T follicular helper cell (primary cell): ENCODE measurements around the gene CATSPERD.

Experiments
- DNase-seq: peaks from one replicate; pipeline ENCODE4 v3.0.0-alpha.2; 2020; ENCODE audit warnings: low read depth
- total RNA-seq, 2 experiments: gene quantifications; one replicate each; lab custom pipeline; 2026; lab: John Stamatoyannopoulos, UW

CATSPERD gene, protein sequence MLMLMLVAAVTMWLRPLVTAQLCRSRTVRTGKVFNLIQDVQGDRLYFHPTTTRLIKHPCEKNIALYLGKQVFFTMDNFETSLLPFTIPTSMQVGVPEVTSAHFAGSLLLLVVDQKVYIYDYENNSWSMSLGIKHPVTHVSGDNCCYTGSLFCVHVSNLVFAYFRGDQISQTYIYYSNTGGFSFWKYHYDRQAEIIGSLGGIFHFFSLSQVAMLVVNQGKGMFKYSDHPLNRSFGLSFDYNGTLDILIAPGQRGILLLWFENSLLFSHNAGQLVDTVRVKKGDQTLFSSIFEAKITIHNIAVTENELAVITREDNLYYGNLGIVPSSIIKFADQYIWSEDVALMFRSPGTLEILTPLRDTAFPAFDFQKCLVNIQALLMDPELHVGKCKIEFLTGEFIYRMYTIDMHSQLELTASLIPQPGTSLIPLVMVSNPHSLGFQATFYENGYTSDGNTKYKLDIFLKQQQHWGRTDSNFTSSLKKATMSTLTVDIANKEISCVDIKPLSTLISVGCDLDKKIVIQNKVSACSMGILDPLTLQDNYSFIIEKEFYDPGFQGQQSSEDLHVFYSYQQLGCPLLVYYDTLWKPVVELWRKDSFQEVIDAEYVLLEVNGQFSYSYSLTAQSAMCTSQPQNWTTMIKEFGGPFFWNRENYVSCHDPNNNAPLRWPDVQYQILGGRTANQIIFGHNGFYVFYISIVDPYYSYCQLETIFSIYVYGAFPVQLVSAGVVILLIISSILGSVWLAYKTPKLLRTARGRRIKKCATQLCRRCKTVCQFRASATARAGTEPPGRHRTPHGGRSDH
- 0.06 to 0.13 reads per million in 2 experiments for total RNA-seq

GRCh38 chr19:5719961-5720790 is at the start of gene CATSPERD, which contains the start of gene LONP1:
Gene CATSPERD, plus strand, starts transcription at chr19:5720637. Its CDS starts 101 bp downstream, at chr19:5720738.
Gene LONP1, minus strand, starts transcription at chr19:5720146. Its CDS starts 14 bp downstream, at chr19:5720132.
- DNase-seq: peak; percentile 97

DNA sequence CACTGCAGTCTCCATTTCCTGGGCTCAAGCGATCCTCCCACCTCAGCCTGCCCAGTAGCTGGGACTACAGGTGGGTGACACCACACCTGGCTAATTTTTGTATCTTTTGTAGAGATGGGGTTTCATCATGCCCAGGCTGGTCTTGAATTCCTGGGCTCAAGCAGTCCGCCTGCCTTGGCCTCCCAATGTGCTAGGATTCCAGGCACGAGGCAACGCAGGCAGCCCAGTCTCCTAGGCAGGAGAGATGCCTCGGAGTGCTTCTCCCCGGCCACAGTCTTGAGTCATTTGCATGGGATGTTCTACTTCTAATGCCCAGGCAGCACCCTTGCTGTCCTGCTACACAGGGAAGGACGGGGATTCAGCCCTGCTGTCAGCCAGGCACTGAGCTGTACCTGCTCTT is 48.8 kb upstream of the CATSPERD start:
- DNase-seq: no peak

DNA sequence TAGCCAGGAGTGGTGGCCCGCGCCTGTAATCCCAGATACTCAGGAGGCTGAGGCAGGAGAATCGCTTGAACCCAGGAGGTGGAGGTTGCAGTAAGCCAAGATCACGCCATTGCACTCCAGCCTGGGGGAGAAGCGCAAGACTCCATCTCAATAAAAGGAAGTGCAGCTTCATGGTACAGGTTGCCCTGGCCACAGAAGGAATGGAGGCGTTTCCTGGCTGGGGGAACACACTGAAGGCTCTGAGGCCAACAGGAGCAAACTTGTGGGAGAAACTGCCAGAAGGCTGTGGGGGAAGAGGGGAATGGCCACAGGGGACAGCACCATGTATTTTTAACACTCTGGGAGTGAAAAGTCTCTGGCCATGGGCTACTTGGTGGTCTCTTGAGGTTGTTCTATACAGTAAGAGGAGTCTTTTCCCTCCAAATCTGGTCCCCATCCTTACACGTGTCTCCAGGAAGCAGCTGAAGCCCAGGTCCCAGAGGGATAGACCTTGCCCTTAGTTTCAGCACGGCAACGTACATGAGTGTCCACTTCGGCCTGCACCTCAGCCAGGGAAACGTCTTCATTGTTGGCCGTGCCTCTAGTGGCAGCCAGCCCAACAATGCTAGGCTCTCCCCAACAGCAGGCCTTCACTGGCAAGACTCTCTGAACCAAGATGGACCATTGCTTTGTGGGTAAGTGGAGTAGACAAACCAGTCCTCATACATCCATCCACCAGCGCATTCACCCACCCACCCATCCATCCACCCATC is 47.6 kb upstream of the CATSPERD start:
- DNase-seq: no peak

DNA sequence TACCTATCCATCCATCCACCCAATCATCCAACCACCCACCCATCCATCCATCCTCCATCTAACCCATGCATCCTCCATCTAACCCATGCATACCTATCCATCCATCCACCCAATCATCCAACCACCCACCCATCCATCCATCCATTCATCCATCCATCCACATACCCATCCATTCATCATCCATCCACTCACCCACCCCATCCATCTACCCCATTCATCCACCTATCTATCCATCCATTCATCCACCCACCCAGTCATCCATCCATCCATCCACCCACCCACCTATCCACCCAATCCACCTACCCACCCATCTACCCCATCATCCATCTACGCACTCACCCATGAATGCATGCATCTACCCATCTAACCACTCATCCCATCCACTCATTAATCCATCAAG is 46.7 kb upstream of the CATSPERD start:
- DNase-seq: no peak

GRCh38 chr19:5674714-5675113 is 45.7 kb upstream of the CATSPERD start:
- DNase-seq: no peak

- no peak for DNase-seq
These were observed 44.2 kb upstream of the CATSPERD start for GRCh38 chr19:5676105-5676771.

GRCh38 chr19:5676772-5677105 is 43.7 kb upstream of the CATSPERD start:
- no peak for DNase-seq

DNA sequence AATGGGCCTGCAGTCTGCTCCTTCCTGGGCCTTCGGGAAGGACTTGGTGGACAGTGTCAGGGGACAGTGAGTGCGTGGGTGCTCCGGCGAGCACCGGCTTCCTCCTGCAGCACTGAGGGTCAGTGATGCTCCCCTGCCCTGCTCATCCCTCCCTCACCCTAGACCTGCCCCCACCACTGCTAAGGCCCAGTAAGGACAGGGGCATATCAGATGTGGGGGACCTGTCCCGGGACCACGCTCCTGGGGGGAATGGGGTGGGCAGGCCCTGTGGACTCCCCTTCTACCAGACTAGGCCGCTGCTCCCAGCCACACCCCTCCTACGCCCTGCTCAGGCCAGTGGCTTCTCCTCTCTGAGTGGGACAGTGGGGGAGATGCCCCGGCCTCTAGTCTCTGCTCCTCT is 43.3 kb upstream of the CATSPERD start:
- DNase-seq: no peak

- DNase-seq: no peak
These were observed 42.9 kb upstream of the CATSPERD start for GRCh38 chr19:5677580-5677979.

GRCh38 chr19:5678071-5678718 is 42.2 kb upstream of the CATSPERD start:
- DNase-seq: no peak

GRCh38 chr19:5679289-5680083 is 41.0 kb upstream of the CATSPERD start:
- DNase-seq: no peak

- DNase-seq: no peak
These were observed 40.4 kb upstream of the CATSPERD start for GRCh38 chr19:5680084-5680436.

DNA sequence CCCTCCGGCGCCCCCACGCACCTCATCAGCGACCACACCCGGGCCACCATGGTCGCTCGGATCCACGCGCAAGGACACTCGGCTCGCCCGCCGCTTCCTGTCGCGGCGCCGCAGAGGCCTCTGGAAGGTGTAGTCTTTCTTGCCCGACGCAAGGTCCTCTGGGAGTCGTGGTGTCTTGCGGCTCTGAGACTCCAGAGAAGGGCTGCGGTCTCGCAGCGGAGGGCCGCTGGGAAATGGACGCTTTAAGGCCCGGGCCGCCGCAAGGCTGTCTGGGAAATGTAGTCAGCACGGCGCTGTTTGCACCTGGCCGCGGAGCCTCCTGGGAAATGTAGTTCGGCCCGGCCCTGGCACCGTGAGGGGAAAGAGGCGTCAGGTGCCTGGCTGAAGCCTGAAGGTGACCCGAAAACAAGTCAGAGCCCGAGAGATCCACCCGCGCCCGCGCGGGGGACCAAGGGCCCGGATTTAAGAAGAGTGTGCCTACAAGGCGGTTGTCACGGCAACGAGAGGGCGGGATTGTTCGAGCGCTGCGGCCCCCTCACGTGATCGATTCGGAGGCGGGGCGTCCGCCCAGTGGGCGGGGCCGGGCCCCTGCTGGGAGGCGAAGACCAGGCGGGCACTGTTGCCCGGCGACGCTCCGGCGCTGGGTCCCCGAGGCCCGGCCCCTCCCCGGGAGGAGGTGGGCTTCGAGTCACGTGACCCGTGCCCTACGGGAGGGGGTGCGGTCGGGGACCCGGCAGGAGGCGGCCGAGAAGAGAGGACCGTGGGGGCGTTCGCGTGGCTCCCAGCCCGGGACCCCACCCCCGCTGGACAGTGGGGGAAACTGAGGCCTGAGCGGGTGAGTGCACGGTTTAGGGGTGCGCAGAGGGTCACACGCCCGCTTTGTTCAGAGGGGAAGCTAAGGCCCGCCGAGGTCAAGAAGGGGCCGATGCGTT is 39.7 kb upstream of the CATSPERD start, which contains the start of the genes HSD11B1L and MICOS13:
Gene HSD11B1L, plus strand, starts transcription at position 591 of the 932 bp plus-strand sequence. CDS start 3,806 bp downstream, outside the sequence.
Gene MICOS13, minus strand, starts transcription at position 80 of the 932 bp plus-strand sequence. Its CDS starts 30 bp downstream, at position 50.
- peak; percentile 98 for DNase-seq

GRCh38 chr19:5681391-5682106 is 38.9 kb upstream of the CATSPERD start:
- no peak for DNase-seq

DNA sequence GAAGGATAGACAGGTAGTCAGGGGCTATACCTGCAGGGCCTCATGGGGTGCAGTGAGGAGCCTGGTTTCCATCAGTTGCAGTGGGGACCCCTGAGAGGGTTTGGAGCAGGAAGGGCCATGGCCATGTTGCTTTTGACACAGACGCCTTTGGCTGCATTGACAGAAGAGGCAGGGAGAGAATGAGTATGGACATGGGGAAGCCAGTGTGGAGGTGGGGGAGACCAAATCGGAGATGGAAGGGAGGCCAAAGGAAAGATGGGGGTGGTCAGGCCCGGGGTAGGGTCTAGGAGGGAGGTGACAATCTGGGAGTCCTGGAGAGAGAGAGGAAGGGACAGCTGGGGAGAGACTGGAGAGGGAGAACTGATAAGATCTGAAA is 38.3 kb upstream of the CATSPERD start:
- DNase-seq: no peak

GRCh38 chr19:5683177-5683886 is 37.1 kb upstream of the CATSPERD start:
- no peak for DNase-seq
